Liver (tissue), 3 donors: ENCODE data around the gene ABLIM1.

ENCODE experiments used
- EGR1 ChIP-seq, 2 donors: IDR thresholded peaks; 2 replicates each; pipeline ENCODE4 v1.6.1; 2016 to 2018; ENCODE audit warnings: antibody characterized with exemption in 2 of 2, low read depth in 2 of 2
- FOXA1 ChIP-seq: IDR thresholded peaks from 2 replicates; pipeline ENCODE4 v1.6.1; 2016; ENCODE audit warnings: antibody characterized with exemption
- GABPA ChIP-seq, 2 donors: IDR thresholded peaks in 1 of 2; conservative IDR thresholded peaks in 1 of 2; 2 replicates each; pipeline ENCODE4 v1.6.1; 2016; ENCODE audit warnings: antibody characterized with exemption in 2 of 2, mild to moderate bottlenecking in 1 of 2, moderate library complexity in 1 of 2
- HNF4G ChIP-seq: IDR thresholded peaks from 2 replicates; pipeline ENCODE4 v1.6.1; 2016; ENCODE audit warnings: antibody characterized with exemption
- NR2F2 ChIP-seq: IDR thresholded peaks from 2 replicates; pipeline ENCODE4 v1.6.1; 2016; ENCODE audit warnings: antibody characterized with exemption
- RAD21 ChIP-seq, 2 donors: IDR thresholded peaks; 2 replicates each; pipeline ENCODE4 v1.6.1; 2016; ENCODE audit warnings: antibody characterized with exemption in 2 of 2, mild to moderate bottlenecking in 2 of 2
- SP1 ChIP-seq: IDR thresholded peaks from 2 replicates; pipeline ENCODE4 v1.6.1; 2018; ENCODE audit warnings: antibody characterized with exemption, mild to moderate bottlenecking
- TAF1 ChIP-seq: conservative IDR thresholded peaks from 2 replicates; pipeline ENCODE4 v1.6.1; 2016; ENCODE audit warnings: antibody characterized with exemption, mild to moderate bottlenecking
- YY1 ChIP-seq: IDR thresholded peaks from 2 replicates; pipeline ENCODE4 v1.6.1; 2016; ENCODE audit warnings: antibody characterized with exemption, mild to moderate bottlenecking
- TF ChIP-seq, protein P1 (sequence below): fragments of 150-350 bp; IDR thresholded peaks from 2 replicates; pipeline ENCODE4 v1.5.1; 2017; ENCODE audit warnings: improper control_type of control experiment, low read depth, low read length; ENCODE audit not compliant: missing input control
- TF ChIP-seq, protein P2 (sequence below): IDR thresholded peaks from 2 replicates; pipeline ENCODE4 v1.6.1; 2016; ENCODE audit warnings: antibody characterized with exemption
- TF ChIP-seq, protein P3 (sequence below): IDR thresholded peaks from 2 replicates; pipeline ENCODE4 v1.6.1; 2016; ENCODE audit warnings: antibody characterized with exemption
- TF ChIP-seq, protein P4 (sequence below): IDR thresholded peaks from 2 replicates; pipeline ENCODE4 v1.6.1; 2016; ENCODE audit warnings: antibody characterized with exemption, mild to moderate bottlenecking
- TF ChIP-seq, protein P5 (sequence below): IDR thresholded peaks from 2 replicates; pipeline ENCODE4 v1.6.1; 2016; ENCODE audit warnings: antibody characterized with exemption
- donor health status: healthy.
- donor health status: healthy.

DNA sequence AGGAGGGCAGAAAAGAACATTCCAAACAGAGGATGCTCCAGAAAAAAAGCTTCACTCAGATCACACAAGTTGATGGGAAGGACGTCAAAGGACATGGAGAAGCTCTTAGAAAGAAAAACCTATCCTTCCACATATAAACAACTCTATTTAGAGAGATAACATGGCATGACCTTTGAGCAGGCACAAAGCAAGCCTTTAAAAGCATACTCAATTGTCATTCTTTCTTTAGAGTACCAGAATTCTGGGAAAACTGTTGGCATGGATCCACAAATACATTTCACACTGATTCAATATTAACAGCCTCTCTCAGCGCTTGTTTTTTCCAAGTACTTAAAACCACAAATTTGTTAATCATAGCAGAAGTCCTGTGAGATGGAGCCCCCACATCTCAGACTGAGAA is 7.3 kb upstream of the ABLIM1 start:
- TF ChIP-seq, protein P1, sequence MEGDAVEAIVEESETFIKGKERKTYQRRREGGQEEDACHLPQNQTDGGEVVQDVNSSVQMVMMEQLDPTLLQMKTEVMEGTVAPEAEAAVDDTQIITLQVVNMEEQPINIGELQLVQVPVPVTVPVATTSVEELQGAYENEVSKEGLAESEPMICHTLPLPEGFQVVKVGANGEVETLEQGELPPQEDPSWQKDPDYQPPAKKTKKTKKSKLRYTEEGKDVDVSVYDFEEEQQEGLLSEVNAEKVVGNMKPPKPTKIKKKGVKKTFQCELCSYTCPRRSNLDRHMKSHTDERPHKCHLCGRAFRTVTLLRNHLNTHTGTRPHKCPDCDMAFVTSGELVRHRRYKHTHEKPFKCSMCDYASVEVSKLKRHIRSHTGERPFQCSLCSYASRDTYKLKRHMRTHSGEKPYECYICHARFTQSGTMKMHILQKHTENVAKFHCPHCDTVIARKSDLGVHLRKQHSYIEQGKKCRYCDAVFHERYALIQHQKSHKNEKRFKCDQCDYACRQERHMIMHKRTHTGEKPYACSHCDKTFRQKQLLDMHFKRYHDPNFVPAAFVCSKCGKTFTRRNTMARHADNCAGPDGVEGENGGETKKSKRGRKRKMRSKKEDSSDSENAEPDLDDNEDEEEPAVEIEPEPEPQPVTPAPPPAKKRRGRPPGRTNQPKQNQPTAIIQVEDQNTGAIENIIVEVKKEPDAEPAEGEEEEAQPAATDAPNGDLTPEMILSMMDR: no peak
- TF ChIP-seq YY1 (peak; percentile 34), FOXA1 (no peak), GABPA (IDR thresholded peaks at IDR 0.05 in 1 of 2, conservative IDR thresholded peaks at IDR 0.05 in 1 of 2) (no peak), RAD21 (IDR thresholded peaks at IDR 0.05) (no peak), SP1 (peak; percentile 46), HNF4G (peak; percentile 26), TAF1 (no peak), EGR1 (IDR thresholded peaks at IDR 0.05; ENCODE audit: low read depth in 2 of 2) (no peak), NR2F2 (no peak)
- TF ChIP-seq, protein P2, sequence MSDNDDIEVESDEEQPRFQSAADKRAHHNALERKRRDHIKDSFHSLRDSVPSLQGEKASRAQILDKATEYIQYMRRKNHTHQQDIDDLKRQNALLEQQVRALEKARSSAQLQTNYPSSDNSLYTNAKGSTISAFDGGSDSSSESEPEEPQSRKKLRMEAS: no peak
- TF ChIP-seq, protein P3, sequence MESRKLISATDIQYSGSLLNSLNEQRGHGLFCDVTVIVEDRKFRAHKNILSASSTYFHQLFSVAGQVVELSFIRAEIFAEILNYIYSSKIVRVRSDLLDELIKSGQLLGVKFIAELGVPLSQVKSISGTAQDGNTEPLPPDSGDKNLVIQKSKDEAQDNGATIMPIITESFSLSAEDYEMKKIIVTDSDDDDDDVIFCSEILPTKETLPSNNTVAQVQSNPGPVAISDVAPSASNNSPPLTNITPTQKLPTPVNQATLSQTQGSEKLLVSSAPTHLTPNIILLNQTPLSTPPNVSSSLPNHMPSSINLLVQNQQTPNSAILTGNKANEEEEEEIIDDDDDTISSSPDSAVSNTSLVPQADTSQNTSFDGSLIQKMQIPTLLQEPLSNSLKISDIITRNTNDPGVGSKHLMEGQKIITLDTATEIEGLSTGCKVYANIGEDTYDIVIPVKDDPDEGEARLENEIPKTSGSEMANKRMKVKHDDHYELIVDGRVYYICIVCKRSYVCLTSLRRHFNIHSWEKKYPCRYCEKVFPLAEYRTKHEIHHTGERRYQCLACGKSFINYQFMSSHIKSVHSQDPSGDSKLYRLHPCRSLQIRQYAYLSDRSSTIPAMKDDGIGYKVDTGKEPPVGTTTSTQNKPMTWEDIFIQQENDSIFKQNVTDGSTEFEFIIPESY: no peak
- TF ChIP-seq, protein P4, sequence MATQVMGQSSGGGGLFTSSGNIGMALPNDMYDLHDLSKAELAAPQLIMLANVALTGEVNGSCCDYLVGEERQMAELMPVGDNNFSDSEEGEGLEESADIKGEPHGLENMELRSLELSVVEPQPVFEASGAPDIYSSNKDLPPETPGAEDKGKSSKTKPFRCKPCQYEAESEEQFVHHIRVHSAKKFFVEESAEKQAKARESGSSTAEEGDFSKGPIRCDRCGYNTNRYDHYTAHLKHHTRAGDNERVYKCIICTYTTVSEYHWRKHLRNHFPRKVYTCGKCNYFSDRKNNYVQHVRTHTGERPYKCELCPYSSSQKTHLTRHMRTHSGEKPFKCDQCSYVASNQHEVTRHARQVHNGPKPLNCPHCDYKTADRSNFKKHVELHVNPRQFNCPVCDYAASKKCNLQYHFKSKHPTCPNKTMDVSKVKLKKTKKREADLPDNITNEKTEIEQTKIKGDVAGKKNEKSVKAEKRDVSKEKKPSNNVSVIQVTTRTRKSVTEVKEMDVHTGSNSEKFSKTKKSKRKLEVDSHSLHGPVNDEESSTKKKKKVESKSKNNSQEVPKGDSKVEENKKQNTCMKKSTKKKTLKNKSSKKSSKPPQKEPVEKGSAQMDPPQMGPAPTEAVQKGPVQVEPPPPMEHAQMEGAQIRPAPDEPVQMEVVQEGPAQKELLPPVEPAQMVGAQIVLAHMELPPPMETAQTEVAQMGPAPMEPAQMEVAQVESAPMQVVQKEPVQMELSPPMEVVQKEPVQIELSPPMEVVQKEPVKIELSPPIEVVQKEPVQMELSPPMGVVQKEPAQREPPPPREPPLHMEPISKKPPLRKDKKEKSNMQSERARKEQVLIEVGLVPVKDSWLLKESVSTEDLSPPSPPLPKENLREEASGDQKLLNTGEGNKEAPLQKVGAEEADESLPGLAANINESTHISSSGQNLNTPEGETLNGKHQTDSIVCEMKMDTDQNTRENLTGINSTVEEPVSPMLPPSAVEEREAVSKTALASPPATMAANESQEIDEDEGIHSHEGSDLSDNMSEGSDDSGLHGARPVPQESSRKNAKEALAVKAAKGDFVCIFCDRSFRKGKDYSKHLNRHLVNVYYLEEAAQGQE: no peak
- TF ChIP-seq, protein P5, sequence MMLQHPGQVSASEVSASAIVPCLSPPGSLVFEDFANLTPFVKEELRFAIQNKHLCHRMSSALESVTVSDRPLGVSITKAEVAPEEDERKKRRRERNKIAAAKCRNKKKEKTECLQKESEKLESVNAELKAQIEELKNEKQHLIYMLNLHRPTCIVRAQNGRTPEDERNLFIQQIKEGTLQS: no peak
